Stomach (tissue), 4 donors: ENCODE data around the gene SAMD14.

Source experiments
- CTCF ChIP-seq, 7 experiments: fragments of 450-650 bp in 4 of 7; fragments of 200-600 bp in 3 of 7; sonication (generic) in 3 of 7; IDR thresholded peaks; one replicate each; pipeline ENCODE4 v1.5.1; 2016 to 2019; ENCODE audit warnings: antibody characterized with exemption in 7 of 7, control low read depth in 2 of 7, mild to moderate bottlenecking in 1 of 7
- POLR2A ChIP-seq, 4 donors: fragments of 450-650 bp; IDR thresholded peaks; one replicate each; pipeline ENCODE4 v1.6.1; 2016; ENCODE audit warnings: antibody characterized with exemption in 4 of 4, control low read depth in 2 of 4, mild to moderate bottlenecking in 1 of 4, moderate library complexity in 1 of 4

GRCh38 chr17:50145532-50146229 is 15.7 kb upstream of the SAMD14 start:
- TF ChIP-seq CTCF (IDR thresholded peaks at IDR 0.05), result no peak
- no peak for TF ChIP-seq POLR2A (IDR thresholded peaks at IDR 0.05)
